Measurements from ENCODE around the gene ZNF292.
A peak's percentile ranks its signal among the peaks of the same experiment; 100 is the strongest.
"Not testable (repeated sequence)": the region's sequence is repeated elsewhere in the genome, so short reads cannot be mapped to it uniquely, and the experiment has no call there.

Gene ZNF292

GRCh38 chr6:87154993-87155841 lies at the start of gene ZNF292:
Gene ZNF292 (plus strand): TSS chr6:87155565. CDS start chr6:87155592, 27 bp downstream.
- DNase-seq: peak; percentile 95

DNA sequence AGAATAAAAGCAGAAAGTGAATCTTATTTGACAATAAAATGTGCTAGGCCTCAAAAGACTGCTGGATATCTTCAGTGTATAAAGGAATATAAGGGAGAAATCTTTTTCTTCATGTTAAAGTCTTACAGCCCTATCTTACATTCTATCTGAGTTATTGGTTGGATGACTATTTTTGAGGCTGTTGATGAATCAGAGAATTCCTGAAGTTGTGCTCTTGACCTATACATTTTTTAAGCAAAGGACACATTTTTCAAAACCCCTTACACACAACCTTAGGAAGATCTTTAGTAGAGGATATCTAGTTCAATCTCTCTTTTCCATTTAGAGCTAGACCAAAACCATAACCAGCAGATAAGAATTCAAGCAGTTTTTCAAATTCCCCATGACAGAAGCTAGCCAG lies 49.5 kb upstream of the ZNF292 start:
- DNase-seq: no peak

DNA sequence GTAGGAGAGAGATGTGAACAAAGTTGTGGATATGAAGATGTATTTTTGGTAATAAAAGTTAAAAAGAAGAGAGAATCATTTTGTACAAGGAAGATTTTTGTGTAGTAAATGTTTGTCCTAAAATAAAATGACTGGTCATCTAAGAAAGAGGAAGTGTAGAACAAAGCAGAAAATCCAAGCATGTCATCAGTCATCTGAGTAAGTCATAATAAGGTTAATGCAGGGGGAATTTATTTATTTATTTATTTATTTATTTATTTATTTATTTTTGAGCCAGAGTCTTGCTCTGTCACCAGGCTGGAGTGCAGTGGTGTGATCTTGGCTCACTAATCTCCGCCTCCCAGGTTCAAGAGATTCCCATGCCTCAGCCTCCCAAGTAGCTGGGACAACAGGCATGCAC lies 44.7 kb upstream of the ZNF292 start:
- DNase-seq: peak; percentile 78

DNA sequence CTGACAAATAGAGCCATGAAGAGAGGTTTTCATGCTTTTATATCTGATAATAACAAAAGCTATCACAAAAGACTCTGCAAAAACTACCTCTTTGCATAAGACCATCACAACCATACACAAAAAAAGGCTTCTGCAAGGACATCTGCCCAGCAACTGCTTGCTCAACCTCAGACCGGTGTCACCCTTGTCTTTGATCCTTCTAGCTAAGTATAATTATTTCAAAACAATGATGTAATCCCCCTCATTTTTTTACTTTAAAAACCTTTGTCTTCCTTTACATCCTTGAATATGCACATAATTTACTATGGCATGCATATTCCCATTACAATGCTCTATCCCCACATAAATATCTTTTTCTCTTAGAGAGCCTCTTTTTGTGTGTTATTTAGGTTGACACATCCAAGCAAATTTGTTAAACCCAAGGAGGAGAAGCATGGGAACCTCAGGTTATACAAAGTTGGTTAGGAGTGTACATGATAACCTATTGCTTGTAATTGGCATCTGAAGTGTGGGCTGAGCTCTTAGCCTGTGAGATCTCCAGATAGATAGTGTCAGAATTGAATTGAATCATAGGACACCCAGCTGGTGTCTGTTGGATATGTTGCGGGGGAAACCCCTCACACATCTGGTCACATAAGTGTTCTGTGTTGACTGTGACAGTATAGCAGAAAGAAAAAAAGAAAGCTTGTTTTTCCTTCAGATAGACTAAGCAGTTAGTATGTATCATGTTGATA lies 39.8 kb upstream of the ZNF292 start:
- DNase-seq: peak; percentile 6

GRCh38 chr6:87116922-87117321 lies 38.4 kb upstream of the ZNF292 start:
- DNase-seq: no peak

DNA sequence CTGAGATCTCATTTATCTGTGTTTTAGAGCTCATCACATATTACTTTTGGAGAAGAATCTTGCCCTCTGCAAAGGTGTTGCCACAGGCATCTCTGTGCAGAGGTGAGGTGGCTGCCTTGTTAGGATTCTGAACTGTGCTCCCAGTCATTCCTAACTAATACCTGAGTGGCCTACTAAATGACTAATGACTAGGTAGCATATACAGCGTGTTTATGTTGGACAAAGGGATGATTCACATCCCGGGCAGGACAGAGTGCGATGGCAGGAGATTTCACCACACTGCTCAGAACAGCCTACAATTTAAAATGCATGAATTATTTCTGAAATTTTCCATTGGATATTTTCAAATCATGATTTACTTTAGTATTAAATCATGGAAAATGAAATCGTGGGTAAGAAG lies 37.3 kb upstream of the ZNF292 start:
- DNase-seq: no peak

DNA sequence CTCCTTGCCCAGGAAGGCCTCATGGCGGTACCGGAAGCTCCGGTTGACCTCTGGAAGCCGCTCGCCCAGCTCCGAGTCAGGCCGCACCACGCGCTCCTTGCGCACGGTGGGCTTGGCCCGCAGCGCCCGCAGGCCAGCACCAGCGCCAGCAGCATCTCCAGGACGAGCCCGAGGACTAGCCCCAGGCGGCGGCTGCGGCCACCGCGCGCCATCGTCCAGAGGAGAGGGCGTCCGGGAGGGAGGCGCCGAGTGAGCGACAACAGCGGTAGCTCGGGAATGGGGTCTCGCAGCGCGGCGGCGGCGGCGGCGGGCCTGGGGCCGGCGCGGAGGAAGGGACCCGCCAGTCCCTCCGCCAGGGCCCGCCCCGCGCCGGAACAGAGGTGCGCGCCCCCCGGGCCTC lies 32.9 kb upstream of the ZNF292 start:
- DNase-seq: no peak

DNA sequence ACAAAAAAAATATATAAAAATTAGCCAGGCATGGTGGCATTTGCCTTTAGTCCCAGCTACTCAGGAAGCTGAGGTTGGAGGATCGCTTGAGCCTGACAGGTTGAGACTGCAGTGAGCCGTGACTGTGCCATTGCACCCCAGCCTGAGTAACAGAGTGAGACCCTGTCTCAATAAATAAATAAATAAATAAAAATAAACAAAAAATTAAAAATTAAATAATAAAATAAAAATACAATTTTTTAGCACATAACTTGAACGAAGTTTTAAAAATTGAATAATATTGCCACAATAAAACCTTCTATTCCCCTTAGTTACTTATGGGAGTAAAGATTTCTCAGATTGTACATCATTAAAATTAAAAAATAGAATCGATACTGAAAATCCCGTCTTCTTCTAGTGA lies 31.3 kb upstream of the ZNF292 start:
- no peak for DNase-seq

DNA sequence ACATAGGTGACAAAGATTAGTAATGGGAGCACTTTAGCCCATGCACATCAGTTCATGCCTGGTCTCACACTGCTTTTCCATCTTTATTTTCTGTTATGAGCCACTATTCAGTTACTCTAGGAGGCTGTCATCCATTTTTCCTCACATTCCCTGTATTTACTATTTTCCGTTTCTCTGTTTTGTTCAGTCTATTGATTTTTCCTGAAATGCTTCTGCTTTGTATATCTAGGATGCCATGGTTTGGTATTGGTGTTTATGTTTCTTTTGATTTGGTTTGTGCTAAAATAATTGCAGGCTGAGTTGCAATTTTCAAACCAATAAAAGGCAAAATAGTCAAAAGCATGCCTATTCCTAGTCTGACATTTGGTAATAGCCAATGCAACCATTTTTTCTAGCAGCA lies 28.9 kb upstream of the ZNF292 start:
- DNase-seq: no peak

DNA sequence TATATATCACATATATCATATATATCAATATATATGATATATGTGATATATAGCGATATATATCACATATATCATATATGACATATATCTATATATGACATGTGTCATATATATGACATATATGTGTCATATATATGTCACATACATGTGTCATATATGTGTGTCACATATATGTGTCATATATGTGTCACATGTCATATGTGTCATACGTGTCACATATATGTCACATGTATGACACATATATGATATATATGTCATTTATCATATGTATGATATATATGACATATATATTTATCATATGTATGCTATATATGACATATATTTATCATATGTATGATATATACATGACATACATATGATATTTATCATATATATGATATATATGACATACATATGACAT lies 27.6 kb upstream of the ZNF292 start:
- no peak for DNase-seq

- DNase-seq: no peak
Observed at GRCh38 chr6:87136963-87137362, 18.4 kb upstream of the ZNF292 start.

GRCh38 chr6:87139236-87139635 lies 16.1 kb upstream of the ZNF292 start:
- DNase-seq: peak; percentile 60

- DNase-seq: not testable (repeated sequence)
Observed at GRCh38 chr6:87139927-87140326, 15.4 kb upstream of the ZNF292 start.

GRCh38 chr6:87146363-87146762 lies 9.0 kb upstream of the ZNF292 start:
- no peak for DNase-seq

DNA sequence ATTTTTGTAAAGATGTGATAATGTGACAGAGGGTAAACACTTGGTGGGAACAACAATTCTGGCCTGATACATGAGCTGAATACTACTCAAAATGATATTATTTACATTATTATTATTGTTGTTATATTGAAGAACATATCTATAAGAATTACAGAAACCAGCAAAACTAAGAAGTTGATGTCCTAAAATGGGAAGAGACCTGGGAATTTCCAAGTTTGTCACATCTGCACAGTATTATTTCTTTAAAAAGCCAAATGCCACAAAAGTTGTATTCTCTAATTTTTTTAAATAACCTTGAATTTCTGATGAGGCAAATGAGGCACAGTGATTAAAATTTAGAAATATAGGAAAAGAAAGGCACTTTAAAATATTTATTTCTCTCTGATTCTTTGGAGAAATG lies 5.0 kb upstream of the ZNF292 start:
- DNase-seq: peak; percentile 31

GRCh38 chr6:87151471-87151780 lies 3.9 kb upstream of the ZNF292 start:
- DNase-seq: no peak

- DNase-seq: peak; percentile 40
Observed at GRCh38 chr6:87151781-87152525, 3.4 kb upstream of the ZNF292 start.

DNA sequence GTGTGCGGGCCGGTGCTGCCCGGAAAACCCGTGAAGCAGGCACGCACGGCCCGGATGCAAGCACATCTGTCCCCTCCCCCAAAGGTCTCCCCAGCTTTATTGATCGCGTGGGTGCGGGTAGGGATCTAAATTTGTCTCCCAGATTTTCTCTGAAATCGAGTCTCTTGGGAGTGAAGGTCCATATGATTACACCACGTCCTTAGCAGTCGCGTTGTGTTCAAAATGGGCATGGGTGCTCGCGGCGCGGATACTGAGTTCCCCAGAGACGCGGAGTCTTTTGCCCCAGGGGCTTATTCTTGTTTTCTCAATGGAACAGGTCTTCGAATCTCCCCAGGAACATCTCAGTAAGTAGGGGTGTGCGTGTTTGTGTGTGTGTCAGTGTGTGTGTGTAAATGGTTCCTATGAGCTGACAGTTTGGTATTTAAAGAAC lies 2.8 kb upstream of the ZNF292 start:
- no peak for DNase-seq

DNA sequence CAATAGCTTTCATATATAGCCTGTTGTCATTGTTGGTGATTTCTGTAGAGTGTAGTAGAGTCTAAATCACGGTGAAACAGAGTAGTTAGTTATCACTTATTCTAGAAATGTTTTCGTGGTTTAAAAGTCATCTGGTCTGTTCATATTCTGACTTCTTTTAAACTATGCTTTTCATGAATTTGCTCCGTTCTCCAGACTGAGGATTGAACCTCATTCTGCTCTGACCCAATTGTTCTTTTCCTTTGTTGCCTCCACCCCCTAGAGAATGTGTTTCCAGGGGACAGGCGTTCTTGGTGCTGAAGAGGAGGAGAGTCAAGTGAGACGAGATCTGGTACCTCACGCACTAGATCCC lies 748 bp upstream of the ZNF292 start:
- no peak for DNase-seq

GRCh38 chr6:87155842-87156815 lies 764 bp downstream of the ZNF292 start:
- peak; percentile 46 for DNase-seq

DNA sequence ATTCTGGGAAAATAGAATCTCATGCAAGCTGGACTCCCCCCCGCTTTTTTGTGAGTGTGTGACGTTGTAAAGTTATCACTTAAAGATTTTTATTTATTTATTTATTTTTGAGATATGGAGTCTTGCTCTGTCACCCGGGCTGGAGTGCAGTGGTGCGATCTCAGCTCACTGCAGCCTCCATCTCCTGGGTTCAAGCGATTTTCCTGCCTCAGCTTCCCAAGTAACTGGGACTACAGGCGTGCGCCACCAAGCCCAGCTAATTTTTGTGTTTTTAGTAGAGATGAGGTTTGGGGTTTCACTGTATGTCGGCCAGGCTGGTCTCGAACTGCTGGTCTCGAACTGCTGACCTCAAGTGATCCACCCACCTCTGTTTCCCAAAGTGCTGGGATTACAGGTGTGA lies 2.2 kb downstream of the ZNF292 start:
- not testable (repeated sequence) for DNase-seq

DNA sequence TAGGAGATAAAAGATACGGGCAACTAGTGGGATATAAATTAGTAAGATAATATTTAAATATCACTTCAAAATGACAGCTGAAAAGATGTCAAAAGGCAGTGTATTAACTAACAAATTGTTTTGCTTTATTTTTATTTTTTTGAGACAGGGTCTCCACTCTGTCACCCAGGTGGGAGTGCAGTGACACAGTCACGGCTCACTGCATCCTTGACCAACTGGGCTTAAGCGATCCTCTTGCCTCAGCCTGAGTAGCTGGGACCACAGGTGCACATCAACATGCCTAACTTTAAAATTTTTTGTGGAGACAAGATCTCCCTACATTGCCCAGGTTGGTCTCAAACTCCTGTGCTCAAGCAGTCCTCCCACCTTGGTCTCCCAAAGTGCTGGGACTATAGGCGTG lies 5.9 kb downstream of the ZNF292 start:
- no peak for DNase-seq

GRCh38 chr6:87164004-87164403 lies 8.6 kb downstream of the ZNF292 start:
- DNase-seq: no peak
